H1 (cell line): ENCODE data around the gene NDUFB3. TPM values are rescaled to one million over a fixed set of nuclear protein-coding genes. Genes with fewer than 3 reads are reported as not detected.
"Not testable (repeated sequence)": the region's sequence is repeated elsewhere in the genome, so short reads cannot be mapped to it uniquely, and the experiment has no call there.

Experiments
- CTCF ChIA-PET: fragments of 300-600 bp; sonication (Branson Sonifier 250); formaldehyde crosslinking; loops from one replicate; lab custom pipeline; 2021; ENCODE audit not compliant: partially characterized antibody; lab: Charles Lee
- POLR2A ChIA-PET: fragments of 300-600 bp; sonication (Branson Sonifier 250); formaldehyde crosslinking; loops from one replicate; lab custom pipeline; 2021; ENCODE audit warnings: inconsistent platforms; ENCODE audit not compliant: partially characterized antibody; lab: Charles Lee
- DNase-seq, 2 experiments: peaks; one replicate each; pipeline versions ENCODE4 v3.0.0 to v3.0.0-alpha.2; 2010 to 2022; ENCODE audit warnings: low spot score in 2 of 2, low read depth in 1 of 2, mixed read lengths in 1 of 2
- FAIRE-seq: peaks from 2 replicates; lab custom pipeline; 2011; peaks lifted over from hg19 to GRCh38; lab: Jason Lieb, UNC
- H2AFZ ChIP-seq: 2 replicates; pipeline ENCODE4 v1.8.1; 2012; ENCODE audit warnings: low read length, inconsistent platforms
- H2AK5ac ChIP-seq: 2 replicates; pipeline ENCODE4 v1.6.1; 2013; ENCODE audit warnings: low read depth, low read length
- H2BK120ac ChIP-seq: replicated peaks from 2 replicates; pipeline ENCODE3; 2013; ENCODE audit warnings: low read depth, low read length, inconsistent platforms
- H2BK12ac ChIP-seq: 2 replicates; pipeline ENCODE4 v1.6.1; 2013; ENCODE audit warnings: low read depth, low read length
- H2BK15ac ChIP-seq: 2 replicates; pipeline ENCODE4 v1.6.1; 2013; ENCODE audit warnings: low read length
- H2BK20ac ChIP-seq: 2 replicates; pipeline ENCODE4 v1.6.1; 2013; ENCODE audit warnings: low read length
- H2BK5ac ChIP-seq: 2 replicates; pipeline ENCODE4 v1.6.1; 2013; ENCODE audit warnings: low read depth, low read length
- H3K14ac ChIP-seq: 2 replicates; pipeline ENCODE4 v1.6.1; 2013; ENCODE audit warnings: inconsistent platforms; ENCODE audit not compliant: insufficient read length
- H3K18ac ChIP-seq: 2 replicates; pipeline ENCODE4 v1.6.1; 2013; ENCODE audit warnings: low read length; ENCODE audit errors: extremely low read depth
- H3K23ac ChIP-seq: 2 replicates; pipeline ENCODE4 v1.6.1; 2013; ENCODE audit warnings: inconsistent platforms; ENCODE audit not compliant: insufficient read length
- H3K23me2 ChIP-seq: 2 replicates; pipeline ENCODE4 v1.6.1; 2013; ENCODE audit warnings: low read depth, low read length
- H3K27ac ChIP-seq: 2 replicates; pipeline ENCODE4 v1.6.1; 2011; ENCODE audit warnings: low read depth, low read length, inconsistent platforms
- H3K27me3 ChIP-seq, 4 experiments: replicated peaks in 1 of 4; 1 replicate in 1 of 4; 2 replicates in 3 of 4; pipeline versions ENCODE4 v1.6.1 to v1.8.1; 2011 to 2013; ENCODE audit warnings: low read length in 3 of 4, mild to moderate bottlenecking in 3 of 4, inconsistent platforms in 2 of 4, mixed read lengths in 2 of 4, moderate library complexity in 1 of 4; ENCODE audit not compliant: control insufficient read depth in 3 of 4, insufficient read depth in 3 of 4; ENCODE audit errors: extremely low read depth in 1 of 4
- H3K36me3 ChIP-seq, 4 experiments: 2 replicates each; pipeline versions ENCODE4 v1.6.1 to v1.8.1; 2011 to 2013; ENCODE audit warnings: mild to moderate bottlenecking in 4 of 4, low read length in 3 of 4, moderate library complexity in 2 of 4, control low read depth in 1 of 4, inconsistent platforms in 1 of 4; ENCODE audit not compliant: insufficient read depth in 4 of 4, control insufficient read depth in 2 of 4
- H3K4ac ChIP-seq: replicated peaks from 2 replicates; pipeline ENCODE3; 2013; ENCODE audit warnings: low read length, low read depth, mixed read lengths, inconsistent platforms; ENCODE audit not compliant: insufficient read length
- H3K4me1 ChIP-seq, 4 experiments: replicated peaks in 1 of 4; 1 replicate in 1 of 4; 2 replicates in 3 of 4; pipeline versions ENCODE4 v1.6.1 to v1.8.1; 2011 to 2013; ENCODE audit warnings: low read length in 3 of 4, inconsistent platforms in 2 of 4, mixed read lengths in 1 of 4; ENCODE audit not compliant: insufficient read depth in 4 of 4, control insufficient read depth in 3 of 4
- H3K4me2 ChIP-seq, 2 experiments: 2 replicates each; pipeline versions ENCODE4 v1.6.1 to v1.8.1; 2011 to 2013; ENCODE audit warnings: low read depth in 2 of 2, low read length in 2 of 2, control low read depth in 1 of 2, inconsistent platforms in 1 of 2, mild to moderate bottlenecking in 1 of 2; ENCODE audit not compliant: insufficient read depth in 1 of 2
- H3K4me3 ChIP-seq, 4 experiments: fragments of 200-600, 300-600 bp in 1 of 4; sonication (generic), shearing (Covaris generic), sonication (Bioruptor Twin) in 1 of 4; 2 replicates each; pipeline versions ENCODE4 v1.5.1 to v1.8.1; 2011 to 2016; ENCODE audit warnings: low read length in 4 of 4, low read depth in 3 of 4, control low read depth in 2 of 4, inconsistent platforms in 2 of 4, mild to moderate bottlenecking in 2 of 4, mixed read lengths in 1 of 4, moderate library complexity in 1 of 4; ENCODE audit not compliant: insufficient read depth in 2 of 4; ENCODE audit errors: extremely low read depth in 1 of 4
- H3K56ac ChIP-seq: replicated peaks from 2 replicates; pipeline ENCODE3; 2013; ENCODE audit warnings: low read depth, mild to moderate bottlenecking, mixed read lengths, low read length, inconsistent platforms; ENCODE audit not compliant: insufficient read length
- H3K79me1 ChIP-seq: 2 replicates; pipeline ENCODE4 v1.6.1; 2013; ENCODE audit warnings: low read depth, low read length, control low read depth
- H3K79me2 ChIP-seq, 2 experiments: 2 replicates each; pipeline versions ENCODE4 v1.6.1 to v1.8.1; 2012 to 2013; ENCODE audit warnings: low read length in 2 of 2, mild to moderate bottlenecking in 2 of 2, inconsistent platforms in 1 of 2; ENCODE audit not compliant: insufficient read depth in 2 of 2, control insufficient read depth in 1 of 2
- H3K9ac ChIP-seq, 4 experiments: replicated peaks in 1 of 4; 1 replicate in 1 of 4; 2 replicates in 3 of 4; pipeline versions ENCODE4 v1.6.1 to v1.8.1; 2011 to 2013; ENCODE audit warnings: low read depth in 3 of 4, low read length in 3 of 4, control low read depth in 2 of 4, mild to moderate bottlenecking in 2 of 4, moderate library complexity in 2 of 4, inconsistent platforms in 1 of 4; ENCODE audit errors: extremely low read depth in 1 of 4
- H3K9me3 ChIP-seq, 2 experiments: 2 replicates each; pipeline versions ENCODE4 v1.6.1 to v1.8.1; 2012 to 2013; ENCODE audit warnings: mild to moderate bottlenecking in 2 of 2, moderate library complexity in 2 of 2, control low read depth in 1 of 2, inconsistent platforms in 1 of 2, low read depth in 1 of 2, low read length in 1 of 2, mixed read lengths in 1 of 2; ENCODE audit not compliant: insufficient read depth in 2 of 2
- H4K20me1 ChIP-seq, 2 experiments: replicated peaks in 1 of 2; 2 replicates each; pipeline versions ENCODE3 to v1.8.1; 2011 to 2013; ENCODE audit warnings: inconsistent platforms in 2 of 2, low read length in 2 of 2, mild to moderate bottlenecking in 1 of 2; ENCODE audit not compliant: insufficient read depth in 2 of 2, control insufficient read depth in 1 of 2
- H4K5ac ChIP-seq: 2 replicates; pipeline ENCODE4 v1.6.1; 2013; ENCODE audit warnings: low read length, low read depth, mixed read lengths, inconsistent platforms; ENCODE audit not compliant: insufficient read length
- H4K8ac ChIP-seq: 2 replicates; pipeline ENCODE4 v1.8.0; 2013; ENCODE audit warnings: mild to moderate bottlenecking, moderate library complexity, low read length, inconsistent platforms; ENCODE audit not compliant: insufficient read depth; ENCODE audit errors: extremely low read depth
- H4K91ac ChIP-seq: replicated peaks from 2 replicates; pipeline ENCODE3; 2013; ENCODE audit warnings: low read length, mixed read lengths, inconsistent platforms; ENCODE audit not compliant: insufficient read length
- WGBS, 2 experiments: shearing (Covaris generic) in 1 of 2; methylation state at CpG; one replicate each; pipeline versions ENCODE4 v1.1.6 to v1.1.7; 2013 to 2015; ENCODE audit warnings: low lambda C conversion rate in 2 of 2, mixed read lengths in 2 of 2, inconsistent platforms in 1 of 2, low coverage in 1 of 2, missing lambda C conversion rate in 1 of 2; ENCODE audit not compliant: insufficient replicate concordance in 2 of 2, insufficient coverage in 1 of 2, insufficient read length in 1 of 2; ENCODE audit errors: extremely low coverage in 1 of 2, missing lambda C conversion rate in 1 of 2; 5-methylcytosine and 5-hydroxymethylcytosine counted together
- polyA plus RNA-seq, 7 experiments: library from polyadenylated mRNA; depleted of rRNA in 3 of 7; stranded (reverse) in 5 of 7; unstranded in 2 of 7; fragments of >200 nt in 5 of 7; fragments of 200-250 nt in 2 of 7; gene quantifications; 1 replicate in 5 of 7; 2 replicates in 1 of 7; 4 replicates in 1 of 7; pipeline versions ENCODE4 v1.2.1 to v1.2.3, GENCODE V29; 2011 to 2013; ENCODE audit warnings: missing spikeins in 2 of 7, mixed read lengths in 2 of 7
- total RNA-seq: library from RNA; stranded (reverse); fragmentation: NEBNext Ultra II Directional; extraction: Animal tissue kit (Norgen Biotek cat#: 25700); gene quantifications from 2 replicates; pipeline ENCODE4 v1.2.1, GENCODE V29; 2021

NDUFB3 gene
- total and polyA plus RNA-seq, 2 of the 8 experiments (the other 6 are each of a cell fraction or from before 2014, with no cell fraction given) = 38.2 to 55.3 TPM

- H3K27me3 ChIP-seq, H2BK15ac ChIP-seq, H2BK20ac ChIP-seq, H3K9me3 ChIP-seq, H3K23ac ChIP-seq, FAIRE-seq, H2BK120ac ChIP-seq, H3K27ac ChIP-seq, H3K4me2 ChIP-seq, H3K56ac ChIP-seq, H3K18ac ChIP-seq, H3K79me2 ChIP-seq, H3K79me1 ChIP-seq, CTCF ChIA-PET, H3K36me3 ChIP-seq, H4K5ac ChIP-seq, H3K4me3 ChIP-seq, H2BK5ac ChIP-seq, H3K4me1 ChIP-seq, DNase-seq, H2AFZ ChIP-seq, H3K23me2 ChIP-seq, H3K9ac ChIP-seq, POLR2A ChIA-PET, H4K91ac ChIP-seq, H4K8ac ChIP-seq, H2AK5ac ChIP-seq, H3K14ac ChIP-seq, H4K20me1 ChIP-seq, H3K4ac ChIP-seq, H2BK12ac ChIP-seq: not testable (repeated sequence)
- WGBS, 2 experiments = 91% methylated on average over 7 of the region's 36 CpGs; no CpG with 5 or more reads in 1 of the 2 experiments
Measured at GRCh38 chr2:201042451-201042850, 29.4 kb upstream of the NDUFB3 start.

GRCh38 chr2:201043050-201043449, 28.8 kb upstream of the NDUFB3 start:
- POLR2A ChIA-PET, H3K27ac ChIP-seq, H3K4me1 ChIP-seq, DNase-seq, H3K4ac ChIP-seq, H4K91ac ChIP-seq, H3K27me3 ChIP-seq, H3K36me3 ChIP-seq, H2BK5ac ChIP-seq, H3K9ac ChIP-seq, H3K79me1 ChIP-seq, FAIRE-seq, H2BK120ac ChIP-seq, H3K4me2 ChIP-seq, H3K14ac ChIP-seq, H3K79me2 ChIP-seq, H2AFZ ChIP-seq, H2BK12ac ChIP-seq, H4K8ac ChIP-seq, H3K18ac ChIP-seq, H2BK15ac ChIP-seq, H3K9me3 ChIP-seq, H2AK5ac ChIP-seq, H3K23me2 ChIP-seq, H4K20me1 ChIP-seq, H3K4me3 ChIP-seq, H3K23ac ChIP-seq, H2BK20ac ChIP-seq, H4K5ac ChIP-seq, H3K56ac ChIP-seq: not testable (repeated sequence)
- 92% methylated on average over 5 of the region's 5 CpGs; no CpG with 5 or more reads in 1 of the 2 experiments for WGBS, 2 experiments
- CTCF ChIA-PET = interaction anchor here (1.2 to 2.5 kb wide), 2 partner anchors 17 to 26 kb away, joined by 3 to 8 read pairs; no protein-coding TSS in a partner anchor
